Ecto neural progenitor cell (in vitro differentiated cells): Measurements from ENCODE around the gene UTP14C.
A peak's percentile ranks its signal among the peaks of the same experiment; 100 is the strongest.
"Not testable (repeated sequence)": the region's sequence is repeated elsewhere in the genome, so short reads cannot be mapped to it uniquely, and the experiment has no call there.

Source experiments
- DNase-seq: peaks from one replicate; pipeline ENCODE4 v3.0.0-alpha.2; 2018; ENCODE audit warnings: low spot score

UTP14C gene

DNA sequence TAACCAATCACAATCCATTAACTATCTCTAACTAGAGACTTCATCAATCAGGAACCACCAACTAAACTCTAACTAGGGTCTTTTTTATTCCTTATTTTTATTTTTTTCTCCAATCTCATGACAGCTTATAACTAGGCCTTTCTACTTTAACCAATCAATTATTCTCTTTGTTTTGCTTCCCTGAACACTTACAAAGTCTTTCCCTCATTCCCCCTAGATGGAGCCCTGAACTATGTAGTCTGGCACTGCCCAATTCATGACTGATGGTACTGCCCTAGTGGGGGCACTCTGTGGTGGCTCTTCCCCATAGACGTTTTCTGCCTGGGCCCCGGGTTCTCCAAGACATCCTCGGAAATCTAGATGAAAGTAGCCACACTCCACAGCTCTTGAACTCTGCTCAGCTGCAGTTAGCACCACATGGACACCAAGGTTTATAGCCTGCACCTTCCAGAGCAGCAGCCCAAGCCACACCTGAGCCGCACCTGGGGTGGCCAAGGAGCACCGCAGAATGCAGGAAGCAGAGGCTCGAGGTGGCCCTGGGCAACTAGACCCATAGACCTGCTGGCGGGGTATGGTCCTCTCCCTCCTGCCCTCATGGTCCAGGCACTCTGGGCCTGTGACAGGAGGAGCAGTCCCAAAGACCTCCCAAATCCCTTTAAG, 19.9 kb upstream of the UTP14C start:
- no peak for DNase-seq

- no peak for DNase-seq
Measured at GRCh38 chr13:52005841-52006522, 18.5 kb upstream of the UTP14C start.

GRCh38 chr13:52006523-52007245, 17.8 kb upstream of the UTP14C start:
- no peak for DNase-seq

- no peak for DNase-seq
Measured at GRCh38 chr13:52009946-52010345, 14.5 kb upstream of the UTP14C start.

GRCh38 chr13:52010890-52011631, 13.4 kb upstream of the UTP14C start, which contains the start of gene ATP7B:
ATP7B (minus strand) TSS chr13:52011450; CDS start chr13:52011337, 113 bp downstream.
- no peak for DNase-seq

- DNase-seq = peak; percentile 100
Measured at GRCh38 chr13:52011632-52012511, 12.6 kb upstream of the UTP14C start, which contains the start of gene ALG11. ALG11 (plus strand) TSS chr13:52012398; CDS start chr13:52012419, 21 bp downstream.

DNA sequence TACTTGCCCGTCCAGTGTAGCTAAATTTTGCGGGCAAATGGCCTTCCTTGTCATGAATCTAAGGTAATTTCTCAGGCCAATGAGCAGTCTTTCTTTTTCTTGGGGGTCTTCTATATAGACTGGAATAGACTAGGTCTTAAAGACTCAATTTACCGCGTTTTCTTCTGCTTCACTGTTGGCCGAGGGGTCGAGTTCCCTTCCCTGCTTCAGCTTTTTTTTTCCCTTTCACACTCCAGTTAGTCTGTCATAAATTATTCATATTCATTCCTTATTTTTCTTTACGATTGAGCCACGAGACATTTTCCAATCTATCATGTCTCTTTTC, 12.0 kb upstream of the UTP14C start:
- DNase-seq = no peak

DNA sequence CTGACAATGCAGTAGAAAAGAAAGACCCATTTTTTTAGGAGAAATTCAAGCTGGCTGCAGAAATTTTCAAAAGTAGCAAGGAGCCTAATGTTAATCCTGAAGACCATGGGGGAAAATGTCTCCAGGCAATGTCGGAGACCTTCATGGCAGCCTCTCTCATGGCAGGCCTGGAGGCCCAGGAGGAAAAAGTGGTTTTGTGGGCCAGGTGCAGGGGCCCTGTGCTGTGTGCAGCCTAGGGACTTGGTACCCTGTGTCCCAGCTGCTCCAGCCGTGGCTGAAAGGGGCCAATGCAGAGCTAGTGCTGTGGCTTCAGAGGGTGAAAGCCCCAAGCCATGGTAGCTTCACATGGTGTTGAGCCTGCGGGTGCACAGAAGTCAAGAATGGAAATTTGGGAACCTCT, 8.2 kb upstream of the UTP14C start:
- no peak for DNase-seq

GRCh38 chr13:52020191-52020590, 4.3 kb upstream of the UTP14C start:
- DNase-seq = no peak

GRCh38 chr13:52022356-52022755, 2.1 kb upstream of the UTP14C start:
- DNase-seq = no peak

GRCh38 chr13:52025475-52026245, 1.2 kb downstream of the UTP14C start:
- no peak for DNase-seq

DNA sequence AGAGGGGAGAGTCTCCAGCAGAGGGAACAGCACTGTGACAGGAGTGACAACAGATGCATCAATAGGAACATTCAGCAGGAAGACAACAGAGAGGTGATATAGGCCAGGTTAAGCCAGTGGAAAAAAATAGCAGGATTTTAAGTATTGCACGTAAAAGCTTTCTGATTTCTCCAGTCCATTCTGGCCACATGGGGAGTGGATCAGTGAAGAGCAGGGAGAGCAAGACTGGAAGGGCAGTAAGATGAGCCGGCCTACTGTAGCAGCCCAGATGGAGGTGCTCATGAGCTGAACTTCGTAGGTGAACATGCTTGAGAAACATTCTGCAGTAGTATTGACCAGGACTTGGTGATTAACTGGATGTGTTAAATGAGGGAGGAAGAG, 1.7 kb downstream of the UTP14C start:
- DNase-seq = no peak

DNA sequence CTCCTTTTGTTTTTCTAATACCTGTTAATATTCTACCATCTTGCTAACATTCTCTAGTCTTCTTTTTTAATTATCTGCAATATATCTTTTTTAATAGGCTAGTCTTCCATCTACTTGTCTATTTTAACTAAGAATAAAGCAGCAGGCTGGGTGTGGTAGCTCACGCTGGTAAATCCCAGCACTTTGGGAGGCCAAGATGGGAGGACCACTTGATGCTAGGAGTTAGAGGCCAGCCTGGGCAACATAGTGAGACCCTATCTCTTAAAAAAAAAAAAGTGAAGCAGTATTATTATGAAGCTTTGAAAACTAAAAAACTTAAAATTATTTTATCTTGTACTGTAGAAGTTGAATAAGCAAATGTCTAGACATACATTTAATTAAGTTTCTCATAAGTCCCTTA, 3.3 kb downstream of the UTP14C start:
- no peak for DNase-seq

- DNase-seq = no peak
Measured at GRCh38 chr13:52029569-52029968, 5.1 kb downstream of the UTP14C start.

DNA sequence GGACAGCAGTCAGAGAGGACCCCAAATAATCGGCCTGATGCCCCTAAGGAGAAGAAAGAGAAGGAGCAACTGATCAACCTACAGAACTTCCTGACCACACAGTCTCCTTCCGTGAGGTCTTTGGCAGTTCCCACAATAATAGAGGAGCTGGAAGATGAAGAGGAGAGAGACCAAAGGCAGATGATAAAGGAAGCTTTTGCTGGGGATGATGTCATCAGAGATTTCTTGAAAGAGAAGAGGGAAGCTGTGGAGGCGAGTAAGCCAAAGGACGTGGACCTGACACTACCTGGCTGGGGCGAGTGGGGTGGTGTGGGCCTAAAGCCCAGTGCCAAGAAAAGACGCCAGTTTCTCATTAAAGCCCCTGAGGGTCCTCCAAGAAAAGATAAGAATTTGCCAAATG, 5.9 kb downstream of the UTP14C start:
- DNase-seq = not testable (repeated sequence)

- no peak for DNase-seq
Measured at GRCh38 chr13:52033039-52033438, 8.5 kb downstream of the UTP14C start.

- no peak for DNase-seq
Measured at GRCh38 chr13:52034616-52035226, 10.2 kb downstream of the UTP14C start.

- no peak for DNase-seq
Measured at GRCh38 chr13:52036037-52036436, 11.5 kb downstream of the UTP14C start.

- DNase-seq = no peak
Measured at GRCh38 chr13:52043675-52044074, 19.2 kb downstream of the UTP14C start.

- no peak for DNase-seq
Measured at GRCh38 chr13:52047463-52047862, 23.0 kb downstream of the UTP14C start.
